GM12892 (cell line): Measurements from ENCODE around the gene PKP2.

ENCODE experiments used
- DNase-seq: peaks from one replicate; pipeline ENCODE4 v3.0.0; 2011; ENCODE audit not compliant: insufficient read length
- FAIRE-seq: peaks from 2 replicates; lab custom pipeline; 2011; peaks lifted over from hg19 to GRCh38; lab: Jason Lieb, UNC
- POLR2A ChIP-seq: IDR thresholded peaks from 2 replicates; pipeline ENCODE4 v1.6.1; 2011; ENCODE audit warnings: low read depth, low read length, control low read depth
- POLR2AphosphoS5 ChIP-seq: IDR thresholded peaks from 2 replicates; pipeline ENCODE4 v1.6.1; 2011; ENCODE audit warnings: low read depth, low read length, control low read depth
- TAF1 ChIP-seq: IDR thresholded peaks from 2 replicates; pipeline ENCODE4 v1.6.1; 2011; ENCODE audit warnings: low read depth, mild to moderate bottlenecking, control low read depth, low read length, borderline replicate concordance

PKP2 gene

GRCh38 chr12:32756476-32757066 lies 140.0 kb downstream of the PKP2 start:
- DNase-seq (no peak), FAIRE-seq (no peak)
- TF ChIP-seq POLR2A = no peak

DNA sequence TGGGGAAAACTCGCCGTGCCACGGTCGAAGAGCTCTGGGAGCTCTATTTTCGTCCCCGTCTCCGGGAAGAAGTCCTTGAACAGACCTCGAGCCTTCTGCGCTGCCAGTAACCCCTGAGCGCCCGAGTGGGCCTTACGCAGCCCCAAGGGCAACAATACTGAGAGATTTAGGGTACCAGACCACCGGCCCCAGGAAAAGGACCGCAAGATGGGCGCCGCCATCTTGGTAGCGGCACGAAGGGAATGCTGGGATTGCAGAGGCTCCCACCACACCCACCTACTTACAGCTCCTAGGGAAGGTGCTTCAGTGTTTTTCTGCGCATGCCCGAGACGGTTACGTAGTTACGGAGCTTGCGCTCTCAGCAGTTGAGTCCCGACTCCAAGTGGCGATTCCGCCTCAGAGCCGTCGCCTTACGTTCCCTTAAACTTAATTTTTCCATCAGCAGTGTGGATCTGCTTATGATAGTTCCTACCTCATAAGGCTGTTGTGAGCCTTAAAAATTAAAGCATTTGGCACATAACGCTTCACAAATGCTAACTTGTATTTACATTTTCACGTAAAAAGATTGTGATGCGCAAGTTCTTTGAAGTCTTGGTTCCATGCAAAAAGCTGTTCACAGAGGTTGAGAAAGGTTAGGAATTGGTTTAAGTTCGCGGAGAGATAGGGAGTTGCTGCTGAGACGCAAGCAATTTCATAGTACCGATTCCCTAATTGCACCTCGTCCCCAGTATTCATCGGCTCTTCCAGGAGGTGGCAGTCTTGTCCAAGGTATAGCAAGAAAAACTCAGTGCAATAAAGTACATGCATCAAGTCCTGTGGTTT lies 140.7 kb downstream of the PKP2 start, which contains the start of gene YARS2:
Gene YARS2 (minus strand): TSS at position 244 of the 822 bp plus-strand sequence. CDS start 23 bp downstream, at position 221.
- peak; percentile 92 for TF ChIP-seq POLR2A
- peak; percentile 64; the same call in 1 of the 2 replicates for TF ChIP-seq POLR2AphosphoS5
- TF ChIP-seq TAF1 = 0 out of 2 replicates have a peak, but pooled peaks have one; percentile 71
- FAIRE-seq (peak; percentile 95), DNase-seq (peak; percentile 40)

DNA sequence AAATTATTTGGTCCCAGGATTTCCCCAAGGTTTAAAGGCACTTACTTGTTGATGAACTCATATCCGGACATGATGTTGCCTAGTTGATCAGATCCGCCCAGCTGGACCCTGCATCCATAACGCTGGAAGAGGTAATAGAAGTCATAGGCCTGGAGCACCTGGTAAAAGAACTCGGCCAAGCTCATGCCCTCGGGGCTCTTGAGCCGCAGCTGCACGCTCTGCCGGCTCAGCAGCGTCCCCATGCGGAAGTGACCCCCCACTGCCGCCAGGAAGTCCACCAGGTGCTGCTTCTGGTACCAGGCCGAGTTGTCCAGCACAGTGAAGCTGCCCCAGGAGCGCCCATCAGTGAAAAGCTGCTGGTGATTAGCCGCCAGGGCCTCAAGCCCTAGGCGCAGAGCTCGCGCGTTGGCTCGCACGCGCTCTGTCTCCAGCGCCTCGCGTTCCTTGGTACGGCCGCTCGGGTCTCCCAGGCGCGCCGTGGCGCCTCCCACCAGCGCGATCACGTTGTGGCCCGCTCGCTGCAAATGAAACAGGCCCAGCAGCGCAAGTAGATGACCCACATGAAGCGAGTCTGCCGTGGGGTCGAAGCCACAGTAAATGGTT lies 141.4 kb downstream of the PKP2 start:
- FAIRE-seq (no peak), DNase-seq (peak; percentile 31)
- TF ChIP-seq POLR2AphosphoS5 (no peak), TAF1 (no peak), POLR2A (no peak; the same call in 1 of the 2 replicates)

DNA sequence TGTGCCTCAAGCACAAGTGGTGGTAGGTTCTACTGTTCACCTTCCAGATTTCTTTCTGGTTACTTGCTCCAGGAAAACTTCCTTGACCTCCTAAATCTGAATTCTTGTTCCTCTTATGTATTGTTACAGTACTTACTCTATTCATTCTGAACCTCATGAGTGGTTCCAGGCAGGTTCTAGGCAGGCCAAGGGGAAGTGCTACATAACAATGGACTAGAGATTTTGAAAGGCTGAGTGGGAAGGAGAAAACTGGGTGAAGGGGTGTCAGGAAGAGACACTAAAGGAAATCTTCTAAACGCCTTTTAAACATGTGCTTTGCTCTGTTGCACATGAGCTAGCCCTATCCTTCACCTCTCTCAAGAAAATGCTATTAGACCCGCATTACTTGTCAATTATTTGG lies 142.5 kb downstream of the PKP2 start:
- DNase-seq (no peak), FAIRE-seq (no peak)
- TF ChIP-seq TAF1 = no peak
- TF ChIP-seq POLR2AphosphoS5 = no peak
- no peak for TF ChIP-seq POLR2A

DNA sequence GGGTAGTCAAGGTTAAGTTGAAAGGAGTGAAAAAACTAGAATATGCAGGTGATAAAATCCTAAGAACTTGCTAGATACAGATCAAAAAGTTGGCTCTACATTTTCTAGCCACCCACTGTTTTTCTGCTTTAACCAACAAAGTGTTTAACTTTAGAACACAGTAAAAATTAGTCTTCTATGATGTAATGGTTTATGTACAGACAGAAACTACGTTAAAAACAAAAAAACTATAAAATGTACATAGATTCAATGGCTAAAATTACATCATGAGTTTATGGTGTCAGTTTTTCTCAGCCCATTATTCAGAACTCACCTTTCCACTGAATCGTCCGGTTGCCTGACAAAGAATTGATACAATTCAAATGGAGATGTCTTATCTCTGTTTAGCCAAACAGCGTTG lies 143.0 kb downstream of the PKP2 start:
- FAIRE-seq (no peak), DNase-seq (no peak)
- TF ChIP-seq POLR2AphosphoS5 (no peak), POLR2A (no peak), TAF1 (no peak)

DNA sequence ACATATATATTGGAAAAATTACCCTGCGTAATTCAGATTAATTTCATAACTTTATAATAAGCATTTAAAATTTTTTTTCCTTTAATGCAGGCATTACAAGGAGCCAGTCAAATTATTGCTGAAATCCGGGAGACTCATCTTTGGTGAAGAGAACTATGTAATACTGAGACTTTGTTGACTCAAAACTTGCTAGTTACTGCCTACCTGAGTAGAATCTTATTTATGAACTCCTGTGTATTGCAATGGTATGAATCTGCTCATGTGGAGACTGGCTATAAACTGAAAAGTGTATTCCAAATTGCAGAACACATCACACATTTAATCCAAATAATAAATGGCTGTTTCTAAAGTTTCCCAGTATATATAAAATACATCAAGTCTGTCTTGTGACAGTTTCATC lies 153.3 kb downstream of the PKP2 start:
- DNase-seq = no peak
- FAIRE-seq = no peak
- TF ChIP-seq POLR2A (no peak), POLR2AphosphoS5 (no peak), TAF1 (no peak)

- FAIRE-seq = no peak
- no peak for DNase-seq
- no peak for TF ChIP-seq POLR2A
- no peak for TF ChIP-seq POLR2AphosphoS5
- no peak for TF ChIP-seq TAF1
Observed at GRCh38 chr12:32742133-32742532, 154.4 kb downstream of the PKP2 start.
